IPS-20b (cell line): ENCODE measurements around the gene EVC.

Experiments used
- H3K27ac ChIP-seq: one replicate; pipeline ENCODE4 v1.5.1; 2013; ENCODE audit warnings: low read length
- H3K27me3 ChIP-seq: 2 replicates; pipeline ENCODE4 v1.6.1; 2013; ENCODE audit warnings: mild to moderate bottlenecking, low read length, inconsistent platforms; ENCODE audit not compliant: insufficient read depth
- H3K36me3 ChIP-seq: 2 replicates; pipeline ENCODE4 v1.6.1; 2013; ENCODE audit warnings: low read depth, mild to moderate bottlenecking, inconsistent platforms, low read length, moderate library complexity; ENCODE audit not compliant: insufficient read depth
- H3K4me1 ChIP-seq: 2 replicates; pipeline ENCODE4 v1.6.1; 2013; ENCODE audit warnings: mild to moderate bottlenecking, control low read depth, inconsistent platforms, low read length, moderate library complexity; ENCODE audit not compliant: insufficient read depth
- H3K4me3 ChIP-seq: 2 replicates; pipeline ENCODE4 v1.5.1; 2013; ENCODE audit warnings: mild to moderate bottlenecking, low read length, inconsistent platforms
- H3K9ac ChIP-seq: 2 replicates; pipeline ENCODE4 v1.6.1; 2013; ENCODE audit warnings: low read depth, mild to moderate bottlenecking, inconsistent platforms, low read length, moderate library complexity
- H3K9me3 ChIP-seq: 2 replicates; pipeline ENCODE4 v1.6.1; 2013; ENCODE audit warnings: mild to moderate bottlenecking, low read depth, low read length, inconsistent platforms; ENCODE audit not compliant: insufficient read depth

Gene EVC

GRCh38 chr4:5710961-5711478 lies at the start of gene EVC:
Gene EVC (plus strand): TSS chr4:5711201. CDS start chr4:5711381, 180 bp downstream.
- peaks cover 7% of the 10 kb centered on the region for H3K9me3 ChIP-seq
- peak within 1 kb of the TSS; percentile 69; the same call in 1 of the 2 replicates for H3K9ac ChIP-seq
- peaks cover 51% of the 10 kb centered on the region for H3K27me3 ChIP-seq
- peaks cover 13% of the 10 kb centered on the region; the same call in 1 of the 2 replicates for H3K4me1 ChIP-seq
- H3K27ac ChIP-seq, result no peak within 1 kb of the TSS
- peak within 1 kb of the TSS; percentile 83 for H3K4me3 ChIP-seq
- no peaks in the 10 kb centered on the region for H3K36me3 ChIP-seq

- Histone ChIP-seq H3K9ac (no peak overlapping the region), H3K4me3 (no peak overlapping the region), H3K4me1 (no peaks in the 10 kb centered on the region), H3K9me3 (no peaks in the 10 kb centered on the region), H3K27ac (no peak overlapping the region), H3K36me3 (peaks cover 19% of the 10 kb centered on the region), H3K27me3 (no peaks in the 10 kb centered on the region)
Observed at GRCh38 chr4:5661237-5661636, 49.8 kb upstream of the EVC start.

GRCh38 chr4:5662555-5662954 lies 48.4 kb upstream of the EVC start:
- Histone ChIP-seq H3K36me3 (peaks cover 19% of the 10 kb centered on the region), H3K9ac (no peak overlapping the region), H3K4me1 (no peaks in the 10 kb centered on the region), H3K4me3 (no peak overlapping the region), H3K27ac (no peak overlapping the region), H3K27me3 (no peaks in the 10 kb centered on the region), H3K9me3 (peaks cover 3% of the 10 kb centered on the region; the same call in 1 of the 2 replicates)

DNA sequence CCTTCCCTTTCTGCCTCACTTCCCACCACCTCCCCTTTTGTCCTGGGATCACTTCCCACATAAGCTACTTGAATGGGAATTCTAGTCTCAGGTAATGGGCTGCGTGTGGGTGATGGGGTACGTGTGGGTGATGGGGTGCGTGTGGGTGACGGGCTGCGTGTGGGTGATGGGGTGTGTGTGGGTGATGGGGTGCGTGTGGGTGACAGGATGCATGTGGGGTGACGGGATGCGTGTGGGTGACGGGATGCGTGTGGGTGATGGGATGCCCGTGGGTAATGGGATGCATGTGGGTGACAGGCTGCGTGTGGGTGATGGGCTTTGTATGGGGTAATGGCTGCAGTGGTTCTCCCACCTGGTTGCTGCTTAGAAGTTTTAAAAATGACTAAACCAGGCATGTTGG lies 46.2 kb upstream of the EVC start:
- no peaks in the 10 kb centered on the region for H3K4me1 ChIP-seq
- no peak overlapping the region for H3K27ac ChIP-seq
- H3K9ac ChIP-seq, result no peak overlapping the region
- peaks cover 14% of the 10 kb centered on the region for H3K36me3 ChIP-seq
- no peak overlapping the region for H3K4me3 ChIP-seq
- no peaks in the 10 kb centered on the region for H3K27me3 ChIP-seq
- peaks cover 17% of the 10 kb centered on the region for H3K9me3 ChIP-seq

GRCh38 chr4:5666741-5667140 lies 44.3 kb upstream of the EVC start:
- H3K4me3 ChIP-seq, result no peak overlapping the region
- H3K4me1 ChIP-seq, result no peaks in the 10 kb centered on the region
- H3K27ac ChIP-seq, result no peak overlapping the region
- no peaks in the 10 kb centered on the region for H3K27me3 ChIP-seq
- H3K36me3 ChIP-seq, result peaks cover 11% of the 10 kb centered on the region
- H3K9me3 ChIP-seq, result peaks cover 27% of the 10 kb centered on the region
- no peak overlapping the region for H3K9ac ChIP-seq

DNA sequence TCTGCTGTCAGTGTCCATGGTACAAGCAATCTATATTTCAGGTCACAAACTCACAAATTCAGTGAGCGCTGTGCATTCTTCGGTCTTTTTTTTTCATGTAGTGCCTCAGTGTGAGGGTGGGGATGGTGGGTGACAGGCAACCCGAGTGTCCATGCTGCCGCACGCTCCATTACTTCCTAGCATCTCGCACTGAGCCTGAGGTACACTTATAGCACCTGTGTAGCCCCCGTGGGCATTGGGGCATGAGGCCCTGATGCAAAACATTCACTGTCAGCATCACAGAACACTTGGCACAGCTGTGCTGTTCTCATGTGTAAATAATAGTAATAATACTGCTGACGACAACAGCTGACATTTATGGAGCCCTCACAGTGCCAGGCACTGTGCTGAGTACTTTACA lies 34.2 kb upstream of the EVC start:
- H3K27ac ChIP-seq, result no peak overlapping the region
- H3K9me3 ChIP-seq, result no peaks in the 10 kb centered on the region
- H3K27me3 ChIP-seq, result no peaks in the 10 kb centered on the region
- H3K4me3 ChIP-seq, result no peak overlapping the region
- no peak overlapping the region for H3K9ac ChIP-seq
- no peaks in the 10 kb centered on the region for H3K4me1 ChIP-seq
- peaks cover 26% of the 10 kb centered on the region; the same call in 1 of the 2 replicates for H3K36me3 ChIP-seq

DNA sequence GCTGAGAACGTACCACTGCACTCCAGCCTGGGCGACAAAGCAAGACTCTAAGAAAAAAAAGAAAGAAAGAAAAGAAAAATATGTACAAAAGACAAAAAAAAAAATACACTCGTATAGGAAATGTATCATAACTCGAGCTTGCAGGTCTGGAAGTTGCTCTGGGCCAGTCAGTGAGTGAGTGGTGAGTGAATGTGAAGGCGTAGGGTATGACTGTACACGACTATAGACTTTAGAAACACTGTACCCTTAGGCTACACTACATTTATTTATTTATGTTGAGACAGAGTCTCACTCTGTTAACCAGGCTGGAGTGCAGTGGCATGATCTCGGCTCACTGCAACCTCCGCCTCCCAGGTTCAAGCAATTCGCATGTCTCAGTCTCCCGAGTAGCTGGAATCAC lies 32.0 kb upstream of the EVC start:
- no peak overlapping the region for H3K27ac ChIP-seq
- H3K4me3 ChIP-seq, result no peak overlapping the region
- no peak overlapping the region for H3K9ac ChIP-seq
- no peaks in the 10 kb centered on the region for H3K9me3 ChIP-seq
- peaks cover 27% of the 10 kb centered on the region; the same call in 1 of the 2 replicates for H3K36me3 ChIP-seq
- no peaks in the 10 kb centered on the region for H3K4me1 ChIP-seq
- no peaks in the 10 kb centered on the region for H3K27me3 ChIP-seq

DNA sequence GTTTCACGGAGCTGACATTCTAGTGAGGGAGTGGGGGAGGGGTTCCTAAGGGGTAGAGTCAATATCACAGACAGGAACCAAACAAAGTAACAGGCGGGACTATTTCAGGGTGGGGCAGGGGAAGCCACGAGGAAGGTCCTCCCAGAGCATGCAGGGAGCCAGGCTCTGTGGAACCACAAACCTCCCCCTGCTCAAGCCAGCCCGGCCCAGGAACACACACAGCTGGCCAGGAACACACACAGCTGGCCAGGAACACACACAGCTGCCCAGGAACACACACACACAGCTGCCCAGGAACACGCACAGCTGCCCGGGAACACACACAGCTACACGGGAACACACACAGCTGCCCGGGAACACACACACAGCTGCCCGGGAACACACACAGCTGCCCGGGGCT lies 27.4 kb upstream of the EVC start:
- Histone ChIP-seq H3K4me3 (no peak overlapping the region), H3K4me1 (no peaks in the 10 kb centered on the region), H3K27me3 (no peaks in the 10 kb centered on the region), H3K9ac (no peak overlapping the region), H3K36me3 (peaks cover 52% of the 10 kb centered on the region), H3K27ac (no peak overlapping the region), H3K9me3 (no peaks in the 10 kb centered on the region)

- Histone ChIP-seq H3K9ac (no peak overlapping the region), H3K27ac (no peak overlapping the region)
Observed at GRCh38 chr4:5685296-5685695, 25.7 kb upstream of the EVC start.

GRCh38 chr4:5686338-5686737 lies 24.7 kb upstream of the EVC start:
- no peaks in the 10 kb centered on the region for H3K9me3 ChIP-seq
- no peaks in the 10 kb centered on the region for H3K27me3 ChIP-seq
- no peak overlapping the region for H3K27ac ChIP-seq
- no peaks in the 10 kb centered on the region for H3K4me1 ChIP-seq
- no peak overlapping the region for H3K9ac ChIP-seq
- H3K36me3 ChIP-seq, result peaks cover 61% of the 10 kb centered on the region
- H3K4me3 ChIP-seq, result no peak overlapping the region

More at GRCh38 chr4:5685296-5685695, 25.7 kb upstream of the EVC start:
- Histone ChIP-seq H3K4me3 (no peak overlapping the region), H3K4me1 (no peaks in the 10 kb centered on the region), H3K27me3 (no peaks in the 10 kb centered on the region), H3K9me3 (no peaks in the 10 kb centered on the region), H3K36me3 (peaks cover 63% of the 10 kb centered on the region)

GRCh38 chr4:5689065-5689464 lies 21.9 kb upstream of the EVC start:
- Histone ChIP-seq H3K36me3 (peaks cover 69% of the 10 kb centered on the region), H3K9ac (no peak overlapping the region), H3K4me3 (no peak overlapping the region), H3K27ac (no peak overlapping the region), H3K27me3 (no peaks in the 10 kb centered on the region), H3K9me3 (no peaks in the 10 kb centered on the region), H3K4me1 (no peaks in the 10 kb centered on the region)

- no peaks in the 10 kb centered on the region for H3K4me1 ChIP-seq
- H3K4me3 ChIP-seq, result no peak overlapping the region
- peaks cover 57% of the 10 kb centered on the region for H3K36me3 ChIP-seq
Observed at GRCh38 chr4:5691491-5692132, 19.4 kb upstream of the EVC start.

More at GRCh38 chr4:5691491-5692132, 19.4 kb upstream of the EVC start:
- Histone ChIP-seq H3K27me3 (no peaks in the 10 kb centered on the region), H3K9me3 (no peaks in the 10 kb centered on the region), H3K9ac (no peak overlapping the region), H3K27ac (no peak overlapping the region)
